ENCODE data around the gene FMN1.

DNA sequence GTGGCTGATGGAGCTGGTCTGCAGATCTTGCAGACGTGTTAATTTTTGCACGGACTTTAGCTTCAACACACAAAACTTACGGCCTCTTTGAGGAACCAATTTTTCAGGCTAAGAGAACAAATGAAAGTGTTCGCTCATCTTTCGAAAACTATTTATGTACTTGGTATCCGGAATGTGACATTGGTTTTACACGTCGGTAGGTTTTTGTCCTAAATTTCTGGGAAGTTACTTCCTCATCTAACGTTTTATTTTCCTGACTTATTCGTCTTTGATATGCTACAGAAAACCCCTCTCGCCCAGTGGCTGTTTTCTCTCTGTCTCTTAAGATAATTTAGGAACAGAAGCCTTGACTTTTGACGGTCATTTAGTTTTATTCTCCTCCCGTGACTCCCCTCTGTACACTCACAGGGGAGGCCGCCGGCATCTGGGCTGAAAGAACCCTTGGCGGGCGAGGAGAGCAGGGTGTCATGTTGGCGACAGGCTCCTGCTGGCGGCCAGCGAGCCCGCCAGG lies 477.5 kb downstream of the FMN1 start:
- TF ChIP-seq EZH2 (IDR thresholded peaks at IDR 0.05; ENCODE audit: insufficient read depth, poor library complexity, severe bottlenecking) (no peak), EZH2phosphoT487 (IDR thresholded peaks at IDR 0.05; ENCODE audit: insufficient read depth, low read depth) (no peak)
